ENCODE results near the gene CD55. TPM values are rescaled to one million over a fixed set of nuclear protein-coding genes. Genes with fewer than 3 reads are reported as not detected.

CD55 gene
- total RNA-seq, 2 donors from 2014 or later: 19.5 to 26.1 TPM

GRCh38 chr1:207333009-207333600 is 11.6 kb downstream of the CD55 start:
- no peak for DNase-seq
- Mint-ChIP-seq H3K27ac (no peak overlapping the region), H3K9me3 (no peaks in the 10 kb centered on the region), H3K27me3 (ENCODE audit: insufficient read depth) (no peaks in the 10 kb centered on the region), H3K4me3 (no peak overlapping the region), H3K4me1 (peaks cover 8% of the 10 kb centered on the region), H3K36me3 (ENCODE audit: low read depth) (peaks cover 52% of the 10 kb centered on the region)
- H3K36me3 ChIP-seq (ENCODE audit: control insufficient read depth, insufficient read depth, low read length): peaks cover 4% of the 10 kb centered on the region
- H3K4me1 ChIP-seq (ENCODE audit: control insufficient read depth, insufficient read depth, low read length): no peaks in the 10 kb centered on the region
- 95 to 100% methylated on average over 2 of the region's 3 CpGs for WGBS, 2 experiments (ENCODE audit: insufficient coverage in 1 of 2, insufficient read length in 1 of 2)
- H3K9me3 ChIP-seq (ENCODE audit: control insufficient read depth, low read length): peaks cover 8% of the 10 kb centered on the region
- H3K27me3 ChIP-seq (ENCODE audit: control insufficient read depth, insufficient read depth, low read length, poor library complexity, severe bottlenecking): no peaks in the 10 kb centered on the region
- no peak for TF ChIP-seq CTCF (conservative IDR thresholded peaks at IDR 0.05)
- no peak overlapping the region for H3K4me3 ChIP-seq (ENCODE audit: low read length)
- no peak overlapping the region for H3K9ac ChIP-seq (ENCODE audit: extremely low read depth, low read length, poor library complexity, severe bottlenecking)
- no peak overlapping the region for H3K27ac ChIP-seq (ENCODE audit: low read depth, low read length)

GRCh38 chr1:207333620-207334019 is 12.1 kb downstream of the CD55 start:
- Histone ChIP-seq H3K9ac (ENCODE audit: extremely low read depth, low read length, poor library complexity, severe bottlenecking) (no peak overlapping the region), H3K4me1 (ENCODE audit: control insufficient read depth, insufficient read depth, low read length) (no peaks in the 10 kb centered on the region), H3K9me3 (ENCODE audit: control insufficient read depth, low read length) (peaks cover 8% of the 10 kb centered on the region), H3K27ac (ENCODE audit: low read depth, low read length) (no peak overlapping the region), H3K36me3 (ENCODE audit: control insufficient read depth, insufficient read depth, low read length) (peaks cover 4% of the 10 kb centered on the region), H3K4me3 (ENCODE audit: low read length) (no peak overlapping the region), H3K27me3 (ENCODE audit: control insufficient read depth, insufficient read depth, low read length, poor library complexity, severe bottlenecking) (no peaks in the 10 kb centered on the region)
- Mint-ChIP-seq H3K27ac (no peak overlapping the region), H3K4me3 (no peak overlapping the region), H3K9me3 (no peaks in the 10 kb centered on the region), H3K27me3 (ENCODE audit: insufficient read depth) (no peaks in the 10 kb centered on the region), H3K4me1 (peaks cover 4% of the 10 kb centered on the region), H3K36me3 (ENCODE audit: low read depth) (peaks cover 49% of the 10 kb centered on the region)
- WGBS, 2 experiments (ENCODE audit: insufficient coverage in 1 of 2, insufficient read length in 1 of 2): 100% methylated on average over 1 of the region's 1 CpG
- DNase-seq: no peak
- no peak for TF ChIP-seq CTCF (conservative IDR thresholded peaks at IDR 0.05)

- Histone ChIP-seq H3K9ac (ENCODE audit: extremely low read depth, low read length, poor library complexity, severe bottlenecking) (no peak overlapping the region), H3K9me3 (ENCODE audit: control insufficient read depth, low read length) (peaks cover 8% of the 10 kb centered on the region), H3K4me1 (ENCODE audit: control insufficient read depth, insufficient read depth, low read length) (no peaks in the 10 kb centered on the region), H3K27me3 (ENCODE audit: control insufficient read depth, insufficient read depth, low read length, poor library complexity, severe bottlenecking) (no peaks in the 10 kb centered on the region), H3K27ac (ENCODE audit: low read depth, low read length) (no peak overlapping the region), H3K36me3 (ENCODE audit: control insufficient read depth, insufficient read depth, low read length) (peaks cover 4% of the 10 kb centered on the region), H3K4me3 (ENCODE audit: low read length) (no peak overlapping the region)
- WGBS, 2 experiments (ENCODE audit: insufficient coverage in 1 of 2, insufficient read length in 1 of 2): 88% methylated on average over 1 of the region's 1 CpG; no CpG with 5 or more reads in 1 of the 2 experiments
- Mint-ChIP-seq H3K4me3 (no peak overlapping the region), H3K4me1 (peaks cover 3% of the 10 kb centered on the region), H3K27ac (no peak overlapping the region), H3K9me3 (no peaks in the 10 kb centered on the region), H3K27me3 (ENCODE audit: insufficient read depth) (no peaks in the 10 kb centered on the region), H3K36me3 (ENCODE audit: low read depth) (peaks cover 42% of the 10 kb centered on the region)
- no peak for TF ChIP-seq CTCF (conservative IDR thresholded peaks at IDR 0.05)
- no peak for DNase-seq
Observed at GRCh38 chr1:207334337-207334736, 12.9 kb downstream of the CD55 start.
